OCI-LY3 (cell line): Measurements from ENCODE around the gene SHC4.

Experiments used
- H2AFZ ChIP-seq: fragments of 200-600, 300-600 bp; shearing (Covaris generic); 2 replicates; pipeline ENCODE4 v1.6.0; 2014; ENCODE audit warnings: antibody characterized with exemption, low read depth, low read length
- H3K27ac ChIP-seq: fragments of 200-600, 300-600 bp; sonication (generic); 2 replicates; pipeline ENCODE4 v1.5.1; 2014; ENCODE audit warnings: mild to moderate bottlenecking, low read length, moderate library complexity, mixed read lengths
- H3K27me3 ChIP-seq: fragments of 200-600, 300-600 bp; sonication (generic); 2 replicates; pipeline ENCODE4 v1.6.1; 2014; ENCODE audit warnings: low read depth, low read length, mixed read lengths
- H3K36me3 ChIP-seq: fragments of 200-600, 300-600 bp; sonication (generic); replicated peaks from 2 replicates; pipeline ENCODE3; 2014; ENCODE audit warnings: low read depth, low read length, mixed read lengths
- H3K4me1 ChIP-seq: fragments of 300-600, 200-600 bp; sonication (generic); 2 replicates; pipeline ENCODE4 v1.6.1; 2014; ENCODE audit warnings: low read length, mixed read lengths
- H3K4me2 ChIP-seq: fragments of 200-600, 300-600 bp; sonication (generic); 2 replicates; pipeline ENCODE4 v1.6.1; 2014; ENCODE audit warnings: low read length, mixed read lengths
- H3K4me3 ChIP-seq: fragments of 300-600, 200-600 bp; sonication (generic); 2 replicates; pipeline ENCODE4 v1.5.1; 2014; ENCODE audit warnings: antibody characterized with exemption, mild to moderate bottlenecking, low read length, moderate library complexity
- H3K79me2 ChIP-seq: fragments of 300-600, 200-600 bp; shearing (Covaris generic); 2 replicates; pipeline ENCODE4 v1.6.1; 2014; ENCODE audit warnings: mild to moderate bottlenecking, low read length, mixed read lengths
- H3K9ac ChIP-seq: fragments of 300-600, 200-600 bp; shearing (Covaris generic); 2 replicates; pipeline ENCODE4 v1.6.0; 2014; ENCODE audit warnings: mild to moderate bottlenecking, low read length, moderate library complexity
- H3K9me3 ChIP-seq: fragments of 200-600, 300-600 bp; shearing (Covaris generic); 2 replicates; pipeline ENCODE4 v1.6.1; 2014; ENCODE audit warnings: low read length, mixed read lengths; ENCODE audit not compliant: insufficient read depth
- H4K20me1 ChIP-seq: fragments of 200-600, 300-600 bp; sonication (generic); 2 replicates; pipeline ENCODE4 v1.6.1; 2016; ENCODE audit warnings: low read length, mixed read lengths; ENCODE audit not compliant: insufficient read depth
- CTCF ChIP-seq: fragments of 200-600, 300-600 bp; sonication (generic); IDR thresholded peaks from 2 replicates; pipeline ENCODE4 v1.5.1; 2014; ENCODE audit warnings: antibody characterized with exemption, low read length, low read depth
- EZH2phosphoT487 ChIP-seq: fragments of 200-600 bp; shearing (Covaris generic); IDR thresholded peaks from 2 replicates; pipeline ENCODE4 v1.6.1; 2018; ENCODE audit warnings: antibody characterized with exemption, mixed run types, low read depth

Gene SHC4

DNA sequence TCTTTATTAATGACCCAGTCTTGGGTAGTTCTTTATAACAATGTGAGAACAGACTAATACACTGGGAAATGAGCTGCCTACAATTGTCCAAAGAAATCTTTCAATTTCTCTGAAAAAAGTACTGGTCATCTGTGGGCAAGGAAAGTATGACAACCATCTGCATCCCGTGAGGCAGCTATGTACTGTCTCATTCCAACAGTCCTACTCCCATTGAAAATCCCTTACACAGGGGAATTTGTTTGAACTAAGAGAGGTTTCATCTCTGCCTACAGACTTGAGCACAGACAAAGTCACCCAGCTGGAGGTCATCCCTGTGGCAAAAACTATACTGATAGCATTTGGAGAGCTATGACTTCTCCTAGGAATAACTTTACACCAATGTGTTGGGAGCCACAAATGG, 27.1 kb downstream of the SHC4 start:
- TF ChIP-seq EZH2phosphoT487 (no peak), CTCF (no peak)
- no peak overlapping the region for H3K9ac ChIP-seq
- no peaks in the 10 kb centered on the region for H3K27me3 ChIP-seq
- H3K4me1 ChIP-seq, result peaks cover 3% of the 10 kb centered on the region; the same call in 1 of the 2 replicates
- H3K4me3 ChIP-seq, result no peak overlapping the region
- no peak overlapping the region for H3K4me2 ChIP-seq
- H3K36me3 ChIP-seq, result no peaks in the 10 kb centered on the region
- no peak overlapping the region for H2AFZ ChIP-seq
- H4K20me1 ChIP-seq, result no peaks in the 10 kb centered on the region
- H3K9me3 ChIP-seq, result no peaks in the 10 kb centered on the region
- no peaks in the 10 kb centered on the region for H3K79me2 ChIP-seq
- H3K27ac ChIP-seq, result no peak overlapping the region

DNA sequence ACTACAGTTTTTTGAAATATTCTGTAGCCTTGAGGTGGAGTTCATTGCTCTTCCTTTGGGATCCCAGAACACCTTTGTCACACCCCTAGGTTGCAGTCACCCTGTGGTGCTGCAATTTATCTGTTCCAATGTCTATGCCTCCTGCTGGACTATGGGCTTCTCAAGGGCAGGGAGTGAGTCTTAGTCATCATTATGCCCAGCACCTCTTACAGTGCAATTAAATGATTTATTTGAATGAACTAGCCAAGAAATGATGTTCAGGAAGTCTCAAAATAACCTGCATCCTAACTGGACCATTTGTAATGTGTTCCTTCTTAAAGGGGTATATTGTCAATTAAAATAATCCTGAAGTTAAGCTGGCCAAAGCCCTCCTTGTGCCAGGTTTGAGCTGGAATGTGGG, 28.5 kb downstream of the SHC4 start:
- Histone ChIP-seq H3K4me2 (no peak overlapping the region), H3K4me1 (peaks cover under 1% of the 10 kb centered on the region; the same call in 1 of the 2 replicates)

DNA sequence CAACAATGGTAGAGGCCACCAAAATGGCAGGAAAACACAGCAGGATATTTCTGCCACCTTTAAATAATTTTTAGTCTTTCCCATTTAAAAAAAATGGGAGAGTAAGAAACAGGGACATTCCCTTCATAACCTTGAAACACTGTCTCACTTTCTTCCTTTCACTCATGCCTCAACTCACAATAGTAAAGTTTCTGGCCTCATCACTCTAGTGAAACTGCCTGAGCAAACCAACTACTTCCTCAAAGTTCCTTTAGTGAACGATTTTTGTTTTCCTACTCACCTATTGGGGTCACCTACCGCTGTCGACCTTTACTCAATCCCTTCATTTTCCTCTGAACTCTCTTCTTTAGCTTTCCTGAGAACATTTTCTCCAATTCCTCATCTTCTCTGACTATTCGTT, 33.0 kb downstream of the SHC4 start:
- TF ChIP-seq EZH2phosphoT487, result no peak

More for the DNA sequence above, 28.5 kb downstream of the SHC4 start:
- H3K27ac ChIP-seq, result no peak overlapping the region
- TF ChIP-seq EZH2phosphoT487 (no peak), CTCF (no peak)
- H4K20me1 ChIP-seq, result no peaks in the 10 kb centered on the region
- no peaks in the 10 kb centered on the region for H3K27me3 ChIP-seq
- H2AFZ ChIP-seq, result no peak overlapping the region
- H3K9ac ChIP-seq, result no peak overlapping the region
- no peaks in the 10 kb centered on the region for H3K36me3 ChIP-seq
- H3K79me2 ChIP-seq, result no peaks in the 10 kb centered on the region
- no peaks in the 10 kb centered on the region for H3K9me3 ChIP-seq
- H3K4me3 ChIP-seq, result no peak overlapping the region

GRCh38 chr15:48929661-48930060, 34.1 kb downstream of the SHC4 start:
- Histone ChIP-seq H3K9me3 (no peaks in the 10 kb centered on the region), H3K27me3 (no peaks in the 10 kb centered on the region), H2AFZ (no peak overlapping the region), H3K4me3 (no peak overlapping the region), H3K27ac (no peak overlapping the region), H3K79me2 (no peaks in the 10 kb centered on the region), H3K4me1 (no peaks in the 10 kb centered on the region), H4K20me1 (no peaks in the 10 kb centered on the region), H3K4me2 (no peak overlapping the region), H3K9ac (no peak overlapping the region), H3K36me3 (no peaks in the 10 kb centered on the region)
- no peak for TF ChIP-seq EZH2phosphoT487

More for the DNA sequence above, 33.0 kb downstream of the SHC4 start:
- Histone ChIP-seq H3K4me3 (no peak overlapping the region), H3K27ac (no peak overlapping the region), H2AFZ (no peak overlapping the region), H3K4me2 (no peak overlapping the region), H3K36me3 (no peaks in the 10 kb centered on the region), H3K27me3 (no peaks in the 10 kb centered on the region), H3K9me3 (no peaks in the 10 kb centered on the region), H3K79me2 (no peaks in the 10 kb centered on the region), H3K9ac (no peak overlapping the region), H3K4me1 (no peaks in the 10 kb centered on the region), H4K20me1 (no peaks in the 10 kb centered on the region)

DNA sequence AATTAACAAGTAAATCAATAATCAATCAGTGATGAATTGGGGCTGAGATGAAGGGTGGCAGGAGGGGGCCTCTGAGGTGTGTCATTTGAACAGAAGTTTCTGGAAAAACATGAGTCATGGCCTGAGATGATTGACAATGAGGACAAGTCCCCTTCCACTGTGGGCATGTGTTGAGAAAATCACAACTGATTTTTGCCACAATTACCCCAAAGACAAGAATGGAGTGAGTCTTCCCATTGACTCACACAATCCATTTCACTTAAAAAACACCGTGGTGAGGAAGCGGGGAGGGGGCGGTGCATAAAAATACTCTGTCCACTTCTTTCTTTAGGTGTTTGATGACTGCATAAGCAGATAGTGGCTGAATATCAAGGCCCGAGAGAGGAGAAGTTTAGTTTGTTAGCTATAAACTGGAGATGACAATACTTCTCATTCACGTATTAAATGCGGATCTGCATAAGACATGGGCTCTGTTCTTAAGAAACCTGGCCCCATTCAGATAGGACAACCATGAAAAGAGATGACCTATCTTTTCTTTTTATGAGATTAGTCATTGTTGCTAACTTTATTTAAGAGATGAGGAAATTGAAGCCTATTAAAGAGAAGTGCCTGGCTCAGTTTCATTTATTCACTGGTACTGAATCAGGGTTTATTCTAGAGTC, 34.7 kb downstream of the SHC4 start:
- no peak overlapping the region for H3K9ac ChIP-seq
- no peak overlapping the region for H3K27ac ChIP-seq
- TF ChIP-seq EZH2phosphoT487 (no peak), CTCF (no peak)
- no peak overlapping the region for H2AFZ ChIP-seq
- no peak overlapping the region for H3K4me2 ChIP-seq
- H3K9me3 ChIP-seq, result no peaks in the 10 kb centered on the region
- H3K36me3 ChIP-seq, result no peaks in the 10 kb centered on the region
- no peaks in the 10 kb centered on the region for H4K20me1 ChIP-seq
- H3K27me3 ChIP-seq, result no peaks in the 10 kb centered on the region
- no peaks in the 10 kb centered on the region for H3K79me2 ChIP-seq
- H3K4me3 ChIP-seq, result no peak overlapping the region
- no peaks in the 10 kb centered on the region for H3K4me1 ChIP-seq
